Stomach (tissue), 4 donors: Measurements from ENCODE around the gene ESPL1.

Source experiments
- EP300 ChIP-seq: sonication (generic); formaldehyde crosslinking; IDR thresholded peaks from one replicate; pipeline ENCODE4 v1.6.1; 2017; ENCODE audit warnings: antibody characterized with exemption
- POLR2A ChIP-seq, 4 donors: fragments of 450-650 bp; IDR thresholded peaks; one replicate each; pipeline ENCODE4 v1.6.1; 2016; ENCODE audit warnings: antibody characterized with exemption in 4 of 4, control low read depth in 2 of 4, mild to moderate bottlenecking in 1 of 4, moderate library complexity in 1 of 4
- POLR2AphosphoS5 ChIP-seq, 3 donors: sonication (generic); formaldehyde crosslinking; IDR thresholded peaks; one replicate each; pipeline ENCODE4 v1.6.1; 2016; ENCODE audit warnings: antibody characterized with exemption in 3 of 3
- TF ChIP-seq, protein P1 (sequence below), 7 experiments: fragments of 450-650 bp in 4 of 7; fragments of 200-600 bp in 3 of 7; sonication (generic) in 3 of 7; IDR thresholded peaks; one replicate each; pipeline ENCODE4 v1.5.1; 2016 to 2019; ENCODE audit warnings: antibody characterized with exemption in 7 of 7, control low read depth in 2 of 7, mild to moderate bottlenecking in 1 of 7

DNA sequence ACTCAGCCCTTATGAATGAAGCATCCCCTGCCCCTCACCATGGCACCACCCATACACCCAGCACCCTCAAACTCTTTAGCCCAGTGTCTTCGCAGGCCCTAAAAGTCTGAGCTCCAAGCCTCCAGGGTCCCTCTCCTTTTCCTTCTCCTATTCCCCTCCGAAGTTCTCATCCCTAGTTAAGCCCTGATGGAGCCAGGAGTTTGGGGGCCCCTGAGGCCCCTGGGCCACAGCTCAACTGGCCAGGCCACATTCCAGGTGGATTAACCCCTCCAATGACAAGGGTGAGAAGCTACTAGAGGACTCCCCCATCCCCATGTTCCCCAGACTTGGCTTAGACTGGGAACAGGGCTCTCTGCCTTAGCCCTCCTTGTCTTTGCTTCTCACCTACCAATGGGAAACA lies 38.6 kb upstream of the ESPL1 start:
- TF ChIP-seq EP300: no peak
- TF ChIP-seq, protein P1, sequence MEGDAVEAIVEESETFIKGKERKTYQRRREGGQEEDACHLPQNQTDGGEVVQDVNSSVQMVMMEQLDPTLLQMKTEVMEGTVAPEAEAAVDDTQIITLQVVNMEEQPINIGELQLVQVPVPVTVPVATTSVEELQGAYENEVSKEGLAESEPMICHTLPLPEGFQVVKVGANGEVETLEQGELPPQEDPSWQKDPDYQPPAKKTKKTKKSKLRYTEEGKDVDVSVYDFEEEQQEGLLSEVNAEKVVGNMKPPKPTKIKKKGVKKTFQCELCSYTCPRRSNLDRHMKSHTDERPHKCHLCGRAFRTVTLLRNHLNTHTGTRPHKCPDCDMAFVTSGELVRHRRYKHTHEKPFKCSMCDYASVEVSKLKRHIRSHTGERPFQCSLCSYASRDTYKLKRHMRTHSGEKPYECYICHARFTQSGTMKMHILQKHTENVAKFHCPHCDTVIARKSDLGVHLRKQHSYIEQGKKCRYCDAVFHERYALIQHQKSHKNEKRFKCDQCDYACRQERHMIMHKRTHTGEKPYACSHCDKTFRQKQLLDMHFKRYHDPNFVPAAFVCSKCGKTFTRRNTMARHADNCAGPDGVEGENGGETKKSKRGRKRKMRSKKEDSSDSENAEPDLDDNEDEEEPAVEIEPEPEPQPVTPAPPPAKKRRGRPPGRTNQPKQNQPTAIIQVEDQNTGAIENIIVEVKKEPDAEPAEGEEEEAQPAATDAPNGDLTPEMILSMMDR (IDR thresholded peaks at IDR 0.05): no peak
- TF ChIP-seq POLR2A (IDR thresholded peaks at IDR 0.05): no peak
- TF ChIP-seq POLR2AphosphoS5 (IDR thresholded peaks at IDR 0.05): no peak
